GM19023 (cell line): Measurements from ENCODE around the gene AEBP1.

Experiments
- ATAC-seq: cut with Tn5 transposase; IDR thresholded peaks from one replicate; pipeline ENCODE4 v1.9.1; 2021; ENCODE audit warnings: mild to moderate bottlenecking, moderate library complexity; ENCODE audit not compliant: unreplicated experiment

Gene AEBP1

GRCh38 chr7:44103923-44104859 lies at the start of gene AEBP1:
Gene AEBP1, plus strand, starts transcription at chr7:44104345. Its CDS starts 321 bp downstream, at chr7:44104666.
- ATAC-seq = no peak

- no peak for ATAC-seq
These were observed 47.5 kb upstream of the AEBP1 start for GRCh38 chr7:44056681-44057080.

- ATAC-seq = no peak
These were observed 46.8 kb upstream of the AEBP1 start for GRCh38 chr7:44057181-44057848.

- no peak for ATAC-seq
These were observed 46.0 kb upstream of the AEBP1 start for GRCh38 chr7:44057849-44058758.

GRCh38 chr7:44058759-44059218 lies 45.4 kb upstream of the AEBP1 start:
- ATAC-seq = no peak

GRCh38 chr7:44059219-44060090 lies 44.7 kb upstream of the AEBP1 start:
- no peak for ATAC-seq

- ATAC-seq = no peak
These were observed 43.8 kb upstream of the AEBP1 start for GRCh38 chr7:44060091-44060947.

GRCh38 chr7:44060948-44061644 lies 43.0 kb upstream of the AEBP1 start:
- ATAC-seq = no peak

GRCh38 chr7:44061645-44062179 lies 42.4 kb upstream of the AEBP1 start:
- no peak for ATAC-seq

GRCh38 chr7:44062180-44062902 lies 41.8 kb upstream of the AEBP1 start:
- no peak for ATAC-seq

GRCh38 chr7:44062903-44063295 lies 41.2 kb upstream of the AEBP1 start:
- no peak for ATAC-seq

- no peak for ATAC-seq
These were observed 40.6 kb upstream of the AEBP1 start for GRCh38 chr7:44063547-44063893.

- no peak for ATAC-seq
These were observed 40.1 kb upstream of the AEBP1 start for GRCh38 chr7:44063894-44064651.

GRCh38 chr7:44064791-44065430 lies 39.2 kb upstream of the AEBP1 start:
- no peak for ATAC-seq

- no peak for ATAC-seq
These were observed 38.6 kb upstream of the AEBP1 start, which contains the start of gene PGAM2 for GRCh38 chr7:44065431-44066110. Gene PGAM2, minus strand, starts transcription at chr7:44065567. Its CDS starts 38 bp downstream, at chr7:44065529.

- no peak for ATAC-seq
These were observed 38.1 kb upstream of the AEBP1 start for GRCh38 chr7:44066111-44066460.
